ENCODE data around the gene TUBB. TPM values are rescaled to one million over a fixed set of nuclear protein-coding genes. Genes with fewer than 3 reads are reported as not detected.

Gene TUBB
- total RNA-seq = 474 and 495 TPM in 2 replicates

DNA sequence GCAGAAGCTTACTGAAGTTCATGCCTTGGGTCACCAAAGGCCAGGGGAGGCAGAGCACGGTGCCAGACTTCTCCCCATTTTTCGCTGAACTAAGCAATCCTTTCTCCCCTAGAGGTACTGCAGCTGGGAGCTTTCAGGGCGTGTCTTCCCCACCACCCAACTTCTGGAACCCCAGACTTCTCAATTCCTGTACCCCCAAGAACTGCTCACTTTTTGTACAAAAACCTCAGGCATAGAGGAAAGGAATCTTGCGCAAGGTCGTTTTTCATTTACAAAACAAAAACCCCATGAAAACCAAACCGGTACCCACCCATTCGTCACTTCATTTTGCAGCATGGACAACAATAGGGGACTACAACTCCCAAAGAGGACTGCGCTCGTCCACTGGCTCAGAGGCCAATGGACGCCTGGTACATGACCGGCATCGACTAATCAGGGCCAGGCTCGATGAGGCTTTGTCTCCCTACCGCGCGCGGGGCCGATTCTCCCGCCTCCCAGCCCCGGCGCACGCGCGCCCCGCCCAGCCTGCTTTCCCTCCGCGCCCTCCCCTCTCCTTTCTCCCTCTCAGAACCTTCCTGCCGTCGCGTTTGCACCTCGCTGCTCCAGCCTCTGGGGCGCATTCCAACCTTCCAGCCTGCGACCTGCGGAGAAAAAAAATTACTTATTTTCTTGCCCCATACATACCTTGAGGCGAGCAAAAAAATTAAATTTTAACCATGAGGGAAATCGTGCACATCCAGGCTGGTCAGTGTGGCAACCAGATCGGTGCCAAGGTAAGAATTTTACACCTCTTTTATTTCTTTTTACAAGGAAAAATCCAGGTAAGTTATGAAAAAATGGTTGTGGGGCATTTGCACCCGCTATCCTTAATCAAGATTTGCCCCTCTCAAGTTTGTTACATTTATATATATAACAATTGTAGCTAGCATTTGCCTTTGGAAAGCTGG, at the start of gene TUBB:
Gene TUBB (plus strand): TSS at position 562 of the 947 bp plus-strand sequence. CDS start 155 bp downstream, at position 717.

GRCh38 chr6:30672445-30673253, 47.5 kb upstream of the TUBB start, which contains the start of gene DHX16:
TSS of gene DHX16 (minus strand) at chr6:30673006. CDS start at chr6:30672841, 165 bp downstream.

GRCh38 chr6:30686009-30686907, 33.9 kb upstream of the TUBB start, which contains the start of gene PPP1R18:
TSS of gene PPP1R18 (minus strand) at chr6:30686645. CDS start at chr6:30686018, 627 bp downstream.

GRCh38 chr6:30690403-30691207, 29.5 kb upstream of the TUBB start, which contains the start of gene NRM:
TSS of gene NRM (minus strand) at chr6:30690984. CDS start at chr6:30690974, 10 bp downstream.

GRCh38 chr6:30717129-30717844, 2.9 kb upstream of the TUBB start, which contains the start of gene MDC1:
TSS of gene MDC1 (minus strand) at chr6:30717281. CDS start at chr6:30715175, 2,106 bp downstream.

DNA sequence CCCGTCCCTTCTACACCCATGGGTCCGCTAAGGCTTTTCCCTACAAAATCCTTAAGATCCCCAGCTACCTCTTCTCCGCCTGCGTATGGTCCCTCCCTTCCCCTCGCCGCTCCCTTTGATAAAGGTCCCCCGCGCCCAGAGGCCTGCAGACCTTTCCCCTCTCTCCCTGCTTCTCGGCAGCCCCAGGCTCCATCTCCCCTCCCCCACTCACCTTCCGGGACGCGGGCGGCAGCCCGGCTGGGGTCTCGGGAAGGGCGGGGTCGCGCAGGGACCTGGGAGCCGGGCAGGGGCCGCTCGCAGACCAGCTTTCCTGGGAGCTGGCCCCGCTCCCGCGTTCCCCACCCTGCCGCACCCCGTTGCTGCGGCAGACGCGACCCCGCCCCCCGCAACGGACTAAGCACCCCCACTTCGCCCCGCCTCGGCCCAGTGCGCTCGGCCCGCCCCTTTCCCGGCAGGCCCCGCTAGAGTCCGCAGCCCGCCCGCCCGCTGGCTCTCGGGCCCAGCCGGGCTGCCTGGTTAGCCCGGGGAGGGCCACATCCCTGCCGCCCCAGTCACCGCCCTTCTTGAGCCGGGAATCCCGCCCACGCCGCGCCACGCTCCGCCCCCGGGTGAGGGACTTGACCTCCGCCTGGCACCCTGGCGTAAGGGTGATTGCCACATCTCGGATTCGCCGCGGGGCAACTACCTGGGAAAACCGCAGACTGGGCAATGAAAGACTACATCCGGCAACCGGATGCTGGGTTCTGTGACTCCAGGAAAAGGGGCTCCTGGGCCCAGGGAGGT, 22.4 kb downstream of the TUBB start, which contains the start of gene FLOT1:
Gene FLOT1 (minus strand): TSS at position 372 of the 783 bp plus-strand sequence. CDS start 498 bp downstream, outside the sequence.

DNA sequence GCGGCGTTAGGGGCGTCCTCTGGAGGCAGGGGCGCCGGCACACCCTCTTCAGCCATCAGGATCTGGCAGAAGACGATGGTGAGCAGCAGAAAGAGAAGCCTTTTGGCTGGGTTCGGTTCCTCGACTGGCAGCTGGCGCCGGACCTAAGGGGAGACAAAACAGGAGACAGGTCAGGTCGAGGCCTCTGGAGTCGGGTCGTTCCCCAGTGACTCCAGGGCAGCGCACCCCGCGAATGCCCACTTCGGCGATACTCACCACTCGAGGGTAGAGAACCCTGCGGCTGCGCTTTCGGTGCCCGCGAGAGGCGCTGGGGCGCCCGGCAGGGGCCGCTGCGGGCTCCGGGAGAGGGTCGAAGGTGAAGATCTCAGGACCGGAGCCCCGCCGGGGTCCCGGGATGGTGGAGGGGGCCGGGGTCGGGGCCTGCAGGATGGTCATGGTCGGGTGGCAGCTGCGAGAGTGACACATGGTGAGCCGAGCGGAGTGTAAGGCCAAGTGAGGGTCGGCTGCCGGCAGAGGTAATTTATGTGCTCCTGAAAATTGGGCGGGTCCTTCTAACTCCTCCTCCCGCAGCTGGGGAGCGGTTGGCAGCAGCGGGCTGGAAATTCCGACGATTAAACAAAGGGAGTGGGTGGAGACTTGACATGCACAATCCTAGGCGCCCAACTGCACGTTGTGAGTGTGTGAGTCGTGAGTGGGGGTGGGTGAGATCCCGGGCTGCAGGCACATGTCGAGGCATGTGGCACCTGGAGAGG, 24.1 kb downstream of the TUBB start, which contains the start of gene IER3:
Gene IER3 (minus strand): TSS at position 494 of the 752 bp plus-strand sequence. CDS start 29 bp downstream, at position 465.

Other genes starting within 250 kb of the TUBB start
- gene HLA-E, start 230.8 kb upstream of the TUBB start, total RNA-seq = 353 and 390 TPM in 2 replicates
- gene GNL1, start 163.9 kb upstream of the TUBB start, total RNA-seq = 42.6 and 48.7 TPM in 2 replicates
- gene PRR3, start 163.1 kb upstream of the TUBB start, total RNA-seq = 3.6 and 3.8 TPM in 2 replicates
- gene ABCF1, start 148.9 kb upstream of the TUBB start, total RNA-seq = 48.6 and 48.8 TPM in 2 replicates
- 9.6 and 14.0 TPM in 2 replicates for gene PPP1R10, start 103.1 kb upstream of the TUBB start, total RNA-seq
- 31.5 and 31.6 TPM in 2 replicates for gene MRPS18B, start 102.5 kb upstream of the TUBB start, total RNA-seq
- gene ATAT1, start 93.5 kb upstream of the TUBB start, total RNA-seq = 3.0 and 3.1 TPM in 2 replicates
- 1.6 and 2.8 TPM in 2 replicates for gene C6orf136, start 73.2 kb upstream of the TUBB start, total RNA-seq
- 36.8 and 41.7 TPM in 2 replicates for gene DHX16, start 47.3 kb upstream of the TUBB start, total RNA-seq
- gene PPP1R18, start 33.7 kb upstream of the TUBB start, total RNA-seq = 55.8 and 62.1 TPM in 2 replicates
- 1.4 TPM in 2 replicates for gene NRM, start 29.4 kb upstream of the TUBB start, total RNA-seq
- gene MDC1, start 3.1 kb upstream of the TUBB start, total RNA-seq = 6.3 and 7.2 TPM in 2 replicates
- gene FLOT1, start 22.3 kb downstream of the TUBB start, total RNA-seq = 48.8 and 110 TPM in 2 replicates
- gene IER3, start 24.2 kb downstream of the TUBB start, total RNA-seq = 76.0 and 82.1 TPM in 2 replicates
- 5.6 and 12.7 TPM in 2 replicates for gene DDR1, start 164.2 kb downstream of the TUBB start, total RNA-seq
- gene GTF2H4, start 187.9 kb downstream of the TUBB start, total RNA-seq = 12.6 and 17.6 TPM in 2 replicates
- 15.1 and 17.4 TPM in 2 replicates for gene VARS2, start 193.9 kb downstream of the TUBB start, total RNA-seq
- gene SFTA2, start 211.8 kb downstream of the TUBB start, total RNA-seq = not detected in 2 replicates
- gene MUCL3, start 220.6 kb downstream of the TUBB start, total RNA-seq = not detected in 2 replicates